ENCODE measurements around the gene ARSK. TPM values are rescaled to one million over a fixed set of nuclear protein-coding genes. Genes with fewer than 3 reads are reported as not detected.

ARSK gene
- total RNA-seq, 2 experiments from 2014 or later = 4.1 to 5.2 TPM

DNA sequence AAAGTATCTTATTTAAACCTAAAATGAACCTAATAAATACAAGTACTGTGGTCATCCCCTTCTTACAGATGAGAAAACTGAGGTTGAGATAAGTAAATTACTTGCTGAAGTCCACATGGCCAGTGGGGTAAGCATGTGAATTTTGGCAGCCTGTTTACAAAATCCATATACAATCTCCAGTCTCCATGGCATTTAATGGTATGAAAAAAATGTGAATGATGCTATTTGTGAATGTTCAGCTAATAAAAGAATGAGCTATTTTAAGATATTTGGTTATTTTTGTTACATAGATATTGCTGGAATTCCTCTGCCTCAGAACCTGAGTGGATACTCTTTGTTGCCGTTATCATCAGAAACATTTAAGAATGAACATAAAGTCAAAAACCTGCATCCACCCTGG lies 45.7 kb downstream of the ARSK start:
- Mint-ChIP-seq H3K36me3 (no peaks in the 10 kb centered on the region), H3K4me3 (no peak overlapping the region), H3K4me1 (no peaks in the 10 kb centered on the region), H3K27me3 (no peaks in the 10 kb centered on the region), H3K27ac (no peak overlapping the region), H3K9me3 (no peaks in the 10 kb centered on the region)
- DNase-seq = no peak

DNA sequence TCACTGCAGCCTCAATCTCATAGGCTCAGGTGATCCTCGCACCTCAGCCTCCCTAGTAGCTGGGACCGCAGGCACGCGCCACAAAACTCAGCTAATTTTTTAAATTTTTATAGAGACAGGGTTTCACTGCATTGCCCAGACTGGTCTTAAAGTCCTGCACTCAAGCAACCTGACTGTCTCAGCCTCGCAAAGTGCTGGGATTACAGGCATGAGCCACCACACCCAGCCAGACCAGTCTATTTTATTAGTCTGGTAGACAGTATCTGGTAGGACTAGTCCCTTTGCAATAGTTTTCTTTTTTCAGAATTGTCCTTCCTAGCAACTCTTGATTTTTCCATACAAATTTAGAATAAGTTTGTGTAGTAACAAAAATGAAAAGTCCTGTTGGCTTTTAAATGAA lies 50.9 kb downstream of the ARSK start:
- no peaks in the 10 kb centered on the region for H3K9me3 Mint-ChIP-seq
- no peak overlapping the region for H3K27ac Mint-ChIP-seq
- no peak for DNase-seq
- H3K4me3 Mint-ChIP-seq = no peak overlapping the region
- H3K4me1 Mint-ChIP-seq = no peaks in the 10 kb centered on the region
- H3K36me3 Mint-ChIP-seq = no peaks in the 10 kb centered on the region
- H3K27me3 Mint-ChIP-seq = no peaks in the 10 kb centered on the region

DNA sequence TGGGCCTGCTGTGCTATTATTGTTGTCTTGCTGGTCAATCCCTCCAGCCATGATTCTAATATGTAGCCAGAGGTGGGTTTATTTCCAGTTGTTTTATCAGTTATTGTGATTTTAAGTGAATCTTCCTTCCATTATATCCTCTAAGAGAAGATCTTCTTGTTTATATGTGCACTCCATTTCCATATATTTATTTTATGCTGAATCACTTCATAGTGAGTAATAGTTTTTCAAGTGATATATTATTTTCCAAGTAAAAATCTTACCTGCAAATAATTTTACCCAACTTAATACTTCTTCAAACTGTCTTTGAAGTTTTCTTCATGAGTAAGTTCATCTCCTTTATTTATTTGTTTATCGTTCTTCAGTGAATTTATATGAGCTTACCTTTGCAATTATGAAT lies 51.5 kb downstream of the ARSK start:
- H3K4me1 Mint-ChIP-seq = no peaks in the 10 kb centered on the region
- H3K4me3 Mint-ChIP-seq = no peak overlapping the region

GRCh38 chr5:95609711-95610110 lies 54.8 kb downstream of the ARSK start:
- Mint-ChIP-seq H3K27ac (no peak overlapping the region), H3K4me1 (peaks cover 5% of the 10 kb centered on the region), H3K27me3 (no peaks in the 10 kb centered on the region), H3K9me3 (peaks cover 11% of the 10 kb centered on the region), H3K36me3 (peaks cover 25% of the 10 kb centered on the region), H3K4me3 (no peak overlapping the region)
- no peak for DNase-seq

More for the DNA sequence above, 51.5 kb downstream of the ARSK start:
- H3K27me3 Mint-ChIP-seq = no peaks in the 10 kb centered on the region
- H3K27ac Mint-ChIP-seq = no peak overlapping the region
- no peak for DNase-seq
- H3K9me3 Mint-ChIP-seq = no peaks in the 10 kb centered on the region
- H3K36me3 Mint-ChIP-seq = no peaks in the 10 kb centered on the region

- Mint-ChIP-seq H3K27me3 (no peaks in the 10 kb centered on the region), H3K27ac (no peak overlapping the region), H3K4me3 (no peak overlapping the region), H3K36me3 (peaks cover 27% of the 10 kb centered on the region), H3K4me1 (peaks cover 12% of the 10 kb centered on the region), H3K9me3 (peaks cover 14% of the 10 kb centered on the region)
- no peak for DNase-seq
Observed at GRCh38 chr5:95610546-95610945, 55.6 kb downstream of the ARSK start.

DNA sequence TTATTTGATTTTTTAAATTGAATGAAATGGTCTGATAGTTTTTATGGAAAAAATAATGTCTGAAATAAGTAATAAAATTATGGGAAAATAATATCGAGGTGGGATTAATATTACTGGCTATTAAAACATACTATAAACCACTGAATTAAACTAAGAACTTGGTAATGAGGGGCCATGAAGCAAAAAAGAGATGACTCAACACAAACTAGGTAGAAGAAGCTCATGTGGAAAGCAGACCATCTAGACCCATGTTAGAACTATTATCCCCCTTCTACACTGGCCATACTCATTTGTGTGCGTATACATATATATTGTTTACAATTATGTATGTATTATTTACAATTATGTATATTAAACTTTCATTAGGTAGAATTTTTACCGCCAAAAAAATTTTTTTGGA lies 56.5 kb downstream of the ARSK start:
- DNase-seq = no peak
- no peaks in the 10 kb centered on the region for H3K27me3 Mint-ChIP-seq
- no peak overlapping the region for H3K4me3 Mint-ChIP-seq
- H3K36me3 Mint-ChIP-seq = peaks cover 27% of the 10 kb centered on the region
- peaks cover 14% of the 10 kb centered on the region for H3K4me1 Mint-ChIP-seq
- H3K9me3 Mint-ChIP-seq = peaks cover 14% of the 10 kb centered on the region
- no peak overlapping the region for H3K27ac Mint-ChIP-seq

- H3K4me3 Mint-ChIP-seq = no peak overlapping the region
- peaks cover 16% of the 10 kb centered on the region for H3K4me1 Mint-ChIP-seq
- H3K27ac Mint-ChIP-seq = no peak overlapping the region
- peaks cover 14% of the 10 kb centered on the region for H3K9me3 Mint-ChIP-seq
- H3K27me3 Mint-ChIP-seq = no peaks in the 10 kb centered on the region
- H3K36me3 Mint-ChIP-seq = peaks cover 27% of the 10 kb centered on the region
- no peak for DNase-seq
Observed at GRCh38 chr5:95613514-95613913, 58.6 kb downstream of the ARSK start.

DNA sequence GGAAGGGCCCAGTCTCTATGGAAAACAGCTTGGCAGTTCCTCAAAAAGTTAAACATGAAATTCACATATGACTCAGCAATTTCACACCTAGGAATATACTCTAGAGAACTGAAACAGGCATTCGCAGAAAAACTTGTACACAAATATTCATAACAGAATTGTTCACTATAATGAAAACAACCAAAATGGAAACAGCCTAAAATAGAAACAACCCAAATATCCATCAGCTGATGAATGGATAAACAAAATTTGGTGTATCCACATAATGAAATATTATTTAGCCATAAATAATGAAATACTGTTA lies 60.2 kb downstream of the ARSK start:
- Mint-ChIP-seq H3K9me3 (peaks cover 14% of the 10 kb centered on the region), H3K27ac (no peak overlapping the region), H3K4me3 (no peak overlapping the region), H3K27me3 (no peaks in the 10 kb centered on the region), H3K36me3 (peaks cover 32% of the 10 kb centered on the region), H3K4me1 (peaks cover 30% of the 10 kb centered on the region)
- DNase-seq = no peak

- Mint-ChIP-seq H3K4me3 (no peak overlapping the region), H3K27ac (no peak overlapping the region), H3K4me1 (peaks cover 37% of the 10 kb centered on the region), H3K27me3 (no peaks in the 10 kb centered on the region), H3K9me3 (peaks cover 14% of the 10 kb centered on the region), H3K36me3 (peaks cover 30% of the 10 kb centered on the region)
- no peak for DNase-seq
Observed at GRCh38 chr5:95617057-95617456, 62.2 kb downstream of the ARSK start.

DNA sequence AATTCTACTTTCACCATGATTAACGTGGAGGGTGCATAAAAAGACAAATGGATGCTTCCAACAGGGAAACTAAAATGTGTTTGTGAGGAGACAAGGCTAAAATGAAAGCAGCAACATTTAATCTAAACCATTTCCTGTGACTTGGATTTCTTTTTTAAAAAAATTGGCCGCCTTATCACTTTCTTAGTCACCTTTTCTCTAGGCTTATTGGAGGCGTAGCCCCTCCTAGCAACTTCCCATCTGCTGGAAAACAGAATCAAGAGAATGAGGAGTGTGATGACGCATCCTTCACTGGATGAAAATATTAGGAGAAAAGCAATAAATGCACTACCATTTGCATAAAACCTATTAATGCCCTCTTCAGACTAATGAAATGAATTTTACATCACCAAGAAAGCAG lies 64.2 kb downstream of the ARSK start:
- no peak for DNase-seq
- peaks cover 13% of the 10 kb centered on the region for H3K36me3 Mint-ChIP-seq
- peak overlapping the region; percentile 93 for H3K4me3 Mint-ChIP-seq
- no peak overlapping the region for H3K27ac Mint-ChIP-seq
- H3K4me1 Mint-ChIP-seq = peaks cover 38% of the 10 kb centered on the region
- H3K27me3 Mint-ChIP-seq = no peaks in the 10 kb centered on the region
- peaks cover 3% of the 10 kb centered on the region for H3K9me3 Mint-ChIP-seq

DNA sequence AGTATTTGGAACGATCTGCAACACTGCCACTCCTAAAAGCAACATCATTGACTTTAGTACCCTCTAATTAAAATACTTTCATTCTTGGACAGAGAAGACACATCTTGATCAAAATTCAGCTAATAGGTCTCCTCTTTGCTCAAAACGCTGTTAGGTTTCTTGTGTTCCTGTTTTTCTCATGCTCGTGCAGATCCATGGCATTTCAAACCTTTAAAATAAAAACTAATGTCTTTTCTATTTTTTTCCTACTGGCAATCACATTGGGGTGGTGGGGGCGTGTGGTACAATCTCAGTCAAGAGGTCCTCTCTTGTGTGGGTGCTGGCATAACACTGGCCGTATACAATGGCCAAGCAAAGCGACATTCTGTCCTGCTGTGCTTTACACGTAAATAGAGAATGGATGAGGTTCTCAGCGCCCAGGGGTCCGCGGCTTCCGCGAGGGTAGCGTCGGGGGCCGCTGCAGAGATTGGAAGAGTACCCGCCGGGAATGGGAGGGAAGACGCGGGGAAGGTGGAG lies 64.7 kb downstream of the ARSK start:
- peak overlapping the region; percentile 81 for H3K27ac Mint-ChIP-seq
- DNase-seq = no peak
- H3K36me3 Mint-ChIP-seq = peaks cover 9% of the 10 kb centered on the region
- H3K4me3 Mint-ChIP-seq = peak overlapping the region; percentile 93
- H3K4me1 Mint-ChIP-seq = peaks cover 38% of the 10 kb centered on the region
- no peaks in the 10 kb centered on the region for H3K27me3 Mint-ChIP-seq
- peaks cover 3% of the 10 kb centered on the region for H3K9me3 Mint-ChIP-seq

DNA sequence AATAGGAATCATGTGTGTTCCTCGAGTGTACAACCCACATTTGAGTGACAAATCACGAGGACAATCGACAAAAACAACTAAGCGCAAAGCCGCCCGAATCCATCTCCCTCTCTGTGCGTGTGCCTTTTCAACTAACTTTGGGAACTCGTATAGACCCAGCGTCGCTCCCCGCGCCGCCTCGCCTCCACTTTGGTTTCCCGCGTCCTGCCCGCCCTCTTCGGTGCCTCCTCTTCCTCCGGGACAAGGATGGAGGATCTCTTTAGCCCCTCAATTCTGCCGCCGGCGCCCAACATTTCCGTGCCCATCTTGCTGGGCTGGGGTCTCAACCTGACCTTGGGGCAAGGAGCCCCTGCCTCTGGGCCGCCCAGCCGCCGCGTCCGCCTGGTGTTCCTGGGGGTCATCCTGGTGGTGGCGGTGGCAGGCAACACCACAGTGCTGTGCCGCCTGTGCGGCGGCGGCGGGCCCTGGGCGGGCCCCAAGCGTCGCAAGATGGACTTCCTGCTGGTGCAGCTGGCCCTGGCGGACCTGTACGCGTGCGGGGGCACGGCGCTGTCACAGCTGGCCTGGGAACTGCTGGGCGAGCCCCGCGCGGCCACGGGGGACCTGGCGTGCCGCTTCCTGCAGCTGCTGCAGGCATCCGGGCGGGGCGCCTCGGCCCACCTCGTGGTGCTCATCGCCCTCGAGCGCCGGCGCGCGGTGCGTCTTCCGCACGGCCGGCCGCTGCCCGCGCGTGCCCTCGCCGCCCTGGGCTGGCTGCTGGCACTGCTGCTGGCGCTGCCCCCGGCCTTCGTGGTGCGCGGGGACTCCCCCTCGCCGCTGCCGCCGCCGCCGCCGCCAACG lies 65.3 kb downstream of the ARSK start, which contains the start of gene GPR150:
GPR150 (plus strand) TSS at position 58 of the 840 bp plus-strand sequence; CDS start at position 247, 189 bp downstream.
- DNase-seq = peak; percentile 75
- Mint-ChIP-seq H3K36me3 (peaks cover 5% of the 10 kb centered on the region), H3K27ac (peak within 1 kb of the TSS; percentile 81), H3K4me1 (peaks cover 33% of the 10 kb centered on the region), H3K27me3 (no peaks in the 10 kb centered on the region), H3K4me3 (peak within 1 kb of the TSS; percentile 93), H3K9me3 (no peaks in the 10 kb centered on the region)

GRCh38 chr5:95620870-95621838 lies 66.3 kb downstream of the ARSK start:
- peak overlapping the region; percentile 78 for H3K27ac Mint-ChIP-seq
- peaks cover 29% of the 10 kb centered on the region for H3K4me1 Mint-ChIP-seq
- no peaks in the 10 kb centered on the region for H3K27me3 Mint-ChIP-seq
- peak overlapping the region; percentile 77 for H3K4me3 Mint-ChIP-seq
- H3K36me3 Mint-ChIP-seq = peaks cover 5% of the 10 kb centered on the region
- peak; percentile 54 for DNase-seq
- no peaks in the 10 kb centered on the region for H3K9me3 Mint-ChIP-seq

- Mint-ChIP-seq H3K36me3 (peaks cover 5% of the 10 kb centered on the region), H3K27me3 (no peaks in the 10 kb centered on the region), H3K4me3 (peak overlapping the region; percentile 77), H3K9me3 (no peaks in the 10 kb centered on the region), H3K27ac (peak overlapping the region; percentile 78), H3K4me1 (peaks cover 29% of the 10 kb centered on the region)
- peak; percentile 8 for DNase-seq
Observed at GRCh38 chr5:95621839-95622629, 67.1 kb downstream of the ARSK start.
